ENCODE results near the gene B3GLCT.
"Not testable (repeated sequence)": the region's sequence is repeated elsewhere in the genome, so short reads cannot be mapped to it uniquely, and the experiment has no call there.

Gene B3GLCT

DNA sequence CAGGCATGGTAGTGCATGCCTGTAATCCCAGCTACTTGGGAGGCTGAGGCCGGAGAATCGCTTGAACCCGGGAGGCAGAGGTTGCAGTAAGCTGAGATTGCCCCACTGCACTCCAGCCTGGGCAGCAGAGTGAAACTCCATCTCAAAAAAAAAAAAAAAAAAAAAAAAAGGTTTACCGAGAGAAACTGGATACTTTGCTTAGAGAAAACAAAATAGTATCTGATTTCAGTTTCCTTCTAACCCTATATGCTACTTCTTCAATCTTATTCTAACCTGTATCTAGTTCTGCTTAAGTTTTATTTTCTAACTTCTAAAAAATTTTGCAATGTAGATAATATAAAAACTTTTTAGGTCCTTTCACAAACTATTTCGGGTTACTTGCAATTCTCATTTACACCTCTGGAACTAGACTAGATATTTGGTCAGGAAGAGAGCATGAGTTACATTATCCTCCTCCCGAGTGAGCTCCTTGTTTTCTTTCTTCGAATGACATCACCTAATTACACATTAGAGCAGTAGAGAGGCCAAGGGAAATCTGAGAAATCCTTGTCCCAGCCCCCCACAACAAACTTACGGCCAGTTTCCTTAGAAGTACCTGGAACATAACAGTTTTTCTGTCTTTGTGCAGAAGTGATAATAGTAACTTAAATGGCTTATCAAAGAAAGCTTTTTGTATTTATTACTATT, 128.9 kb downstream of the B3GLCT start:
- Histone ChIP-seq H3K9me3 (ENCODE audit: control insufficient read depth in 1 of 2, low read length in 2 of 2) (no peaks in the 10 kb centered on the region), H3K4me1 (ENCODE audit: control insufficient read depth in 1 of 2, insufficient read depth in 2 of 2, low read length in 2 of 2) (no peaks in the 10 kb centered on the region), H3K36me3 (ENCODE audit: control insufficient read depth in 1 of 2, insufficient read depth in 2 of 2, low read length in 2 of 2) (peaks cover 0 to 2% of the 10 kb centered on the region in 2 donors), H3K27ac (ENCODE audit: low read length) (no peak overlapping the region), H3K27me3 (ENCODE audit: low read depth, low read length) (no peaks in the 10 kb centered on the region), H3K4me3 (ENCODE audit: low read depth in 1 of 2, low read length in 2 of 2) (no peak overlapping the region)

DNA sequence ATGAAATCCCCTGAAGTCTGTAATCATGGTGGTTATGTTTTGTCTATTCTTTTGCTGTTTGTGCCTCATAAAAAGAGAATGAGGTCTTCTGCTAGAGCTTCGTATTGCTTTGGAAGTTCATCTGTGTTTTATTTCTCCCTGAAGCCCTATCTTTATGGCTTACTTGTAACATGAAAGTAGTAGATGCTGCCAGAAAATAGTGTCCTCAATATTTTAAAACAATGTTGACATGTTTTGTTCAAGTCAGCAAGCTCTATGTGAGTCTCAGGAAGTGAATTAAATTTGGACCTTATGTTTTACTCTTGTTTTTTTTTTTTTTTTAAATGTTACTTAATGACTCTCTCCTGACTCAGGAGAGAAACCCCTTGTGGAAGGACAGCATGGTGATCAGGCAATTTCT, 130.5 kb downstream of the B3GLCT start:
- H3K9me3 ChIP-seq (ENCODE audit: control insufficient read depth in 1 of 2, low read length in 2 of 2): no peaks in the 10 kb centered on the region
- no peak overlapping the region for H3K27ac ChIP-seq (ENCODE audit: low read length)
- no peaks in the 10 kb centered on the region for H3K4me1 ChIP-seq (ENCODE audit: control insufficient read depth in 1 of 2, insufficient read depth in 2 of 2, low read length in 2 of 2)
- H3K27me3 ChIP-seq (ENCODE audit: low read depth, low read length): no peaks in the 10 kb centered on the region
- no peak overlapping the region for H3K4me3 ChIP-seq (ENCODE audit: low read depth in 1 of 2, low read length in 2 of 2)
- H3K36me3 ChIP-seq (ENCODE audit: control insufficient read depth in 1 of 2, insufficient read depth in 2 of 2, low read length in 2 of 2): no peaks in the 10 kb centered on the region

DNA sequence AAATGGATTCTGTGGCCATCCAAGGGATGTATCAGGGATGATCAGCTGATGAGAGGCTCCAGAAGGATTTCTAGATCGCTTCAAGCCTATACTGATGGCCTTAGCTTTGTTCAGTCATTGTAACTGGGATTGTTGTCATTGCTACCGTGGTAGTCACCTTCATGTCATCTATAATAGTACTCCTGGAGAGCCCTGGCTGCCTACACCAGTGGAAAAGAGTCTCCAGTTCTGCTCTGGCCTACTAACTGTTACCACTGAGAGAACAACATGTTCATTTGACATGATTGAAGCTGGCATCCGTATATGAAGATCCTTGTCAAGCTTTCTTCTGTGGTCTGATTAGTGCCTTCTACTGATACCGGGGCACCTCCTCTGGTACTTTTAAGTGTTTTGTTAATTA, 131.3 kb downstream of the B3GLCT start:
- H3K27ac ChIP-seq (ENCODE audit: low read length): no peak overlapping the region
- no peaks in the 10 kb centered on the region for H3K9me3 ChIP-seq (ENCODE audit: control insufficient read depth in 1 of 2, low read length in 2 of 2)
- no peak overlapping the region for H3K4me3 ChIP-seq (ENCODE audit: low read depth in 1 of 2, low read length in 2 of 2)
- no peaks in the 10 kb centered on the region for H3K36me3 ChIP-seq (ENCODE audit: control insufficient read depth in 1 of 2, insufficient read depth in 2 of 2, low read length in 2 of 2)
- H3K27me3 ChIP-seq (ENCODE audit: low read depth, low read length): no peaks in the 10 kb centered on the region
- no peaks in the 10 kb centered on the region for H3K4me1 ChIP-seq (ENCODE audit: control insufficient read depth in 1 of 2, insufficient read depth in 2 of 2, low read length in 2 of 2)

DNA sequence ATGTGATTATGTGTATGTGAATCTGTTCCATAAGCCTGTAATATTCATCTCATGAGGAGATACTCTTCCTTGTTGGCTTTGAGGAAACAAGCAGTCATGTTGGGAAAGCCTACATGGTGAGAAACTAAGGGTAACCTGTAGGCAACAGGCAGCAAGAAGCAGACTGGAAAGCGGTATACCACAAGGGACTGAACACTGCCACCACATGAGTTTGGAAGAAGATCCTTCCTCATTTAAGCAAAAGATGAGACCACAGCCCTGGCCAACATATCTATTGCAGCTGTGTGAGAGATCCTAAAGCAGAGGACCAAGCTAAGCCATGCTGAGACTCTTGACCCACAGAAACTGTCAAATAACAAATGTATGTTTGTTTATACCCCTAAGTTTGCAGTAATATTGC, 134.8 kb downstream of the B3GLCT start:
- H3K27ac ChIP-seq (ENCODE audit: low read length): no peak overlapping the region
- no peaks in the 10 kb centered on the region for H3K36me3 ChIP-seq (ENCODE audit: control insufficient read depth in 1 of 2, insufficient read depth in 2 of 2, low read length in 2 of 2)
- peaks cover 0 to 8% of the 10 kb centered on the region in 2 donors for H3K9me3 ChIP-seq (ENCODE audit: control insufficient read depth in 1 of 2, low read length in 2 of 2)
- no peaks in the 10 kb centered on the region for H3K27me3 ChIP-seq (ENCODE audit: low read depth, low read length)
- no peaks in the 10 kb centered on the region for H3K4me1 ChIP-seq (ENCODE audit: control insufficient read depth in 1 of 2, insufficient read depth in 2 of 2, low read length in 2 of 2)
- H3K4me3 ChIP-seq (ENCODE audit: low read depth in 1 of 2, low read length in 2 of 2): no peak overlapping the region

DNA sequence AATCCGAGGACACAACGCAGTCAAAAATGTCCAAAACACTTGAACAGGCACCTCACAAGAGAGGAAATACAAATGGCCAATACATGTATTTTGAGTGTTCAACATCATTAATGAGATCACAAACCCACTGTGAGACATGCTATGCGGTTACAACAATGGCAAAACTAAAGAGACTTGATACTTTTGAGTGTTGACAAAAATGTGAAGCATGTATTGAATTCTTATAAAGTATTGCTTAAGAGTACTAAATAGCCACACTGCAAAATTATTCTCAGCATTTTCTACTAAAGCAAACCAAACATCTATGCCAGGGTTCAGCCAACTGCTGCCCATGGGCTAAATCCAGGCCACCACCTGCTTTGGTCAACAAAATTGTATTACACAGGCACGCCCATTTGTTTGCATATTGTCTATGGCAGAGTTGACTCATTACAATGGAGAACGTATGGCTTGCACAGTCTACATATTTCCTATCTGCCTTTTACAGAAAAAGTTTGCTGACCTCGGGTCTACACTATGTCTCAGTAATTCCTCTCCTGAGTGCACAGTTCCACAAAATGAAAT, 135.3 kb downstream of the B3GLCT start:
- peaks cover 0 to 10% of the 10 kb centered on the region in 2 donors for H3K9me3 ChIP-seq (ENCODE audit: control insufficient read depth in 1 of 2, low read length in 2 of 2)
- no peaks in the 10 kb centered on the region for H3K36me3 ChIP-seq (ENCODE audit: control insufficient read depth in 1 of 2, insufficient read depth in 2 of 2, low read length in 2 of 2)
- H3K4me3 ChIP-seq (ENCODE audit: low read depth in 1 of 2, low read length in 2 of 2): no peak overlapping the region
- no peaks in the 10 kb centered on the region for H3K27me3 ChIP-seq (ENCODE audit: low read depth, low read length)
- no peaks in the 10 kb centered on the region for H3K4me1 ChIP-seq (ENCODE audit: control insufficient read depth in 1 of 2, insufficient read depth in 2 of 2, low read length in 2 of 2)
- H3K27ac ChIP-seq (ENCODE audit: low read length): no peak overlapping the region

DNA sequence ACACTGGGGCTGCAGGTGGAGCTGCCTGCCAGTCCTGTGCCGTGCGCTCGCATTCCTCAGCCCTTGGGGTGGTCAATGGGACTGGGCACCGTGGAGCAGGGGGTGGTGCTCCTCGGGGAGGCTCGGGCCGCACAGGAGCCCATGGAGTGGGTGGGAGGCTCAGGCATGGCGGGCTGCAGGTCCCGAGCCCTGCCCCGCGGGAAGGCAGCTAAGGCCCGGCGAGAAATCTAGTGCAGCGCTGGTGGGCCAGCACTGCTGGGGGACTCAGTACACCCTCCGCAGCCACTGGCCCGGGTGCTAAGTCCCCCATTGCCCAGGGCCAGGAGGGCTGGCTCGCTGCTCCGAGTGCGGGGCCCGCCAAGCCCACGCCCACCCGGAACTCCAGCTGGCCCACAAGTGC, 139.8 kb downstream of the B3GLCT start:
- not testable (repeated sequence) for H3K27ac ChIP-seq (ENCODE audit: low read length); H3K4me3 ChIP-seq (ENCODE audit: low read depth in 1 of 2, low read length in 2 of 2); H3K27me3 ChIP-seq (ENCODE audit: low read depth, low read length); H3K4me1 ChIP-seq (ENCODE audit: control insufficient read depth in 1 of 2, insufficient read depth in 2 of 2, low read length in 2 of 2); H3K36me3 ChIP-seq (ENCODE audit: control insufficient read depth in 1 of 2, insufficient read depth in 2 of 2, low read length in 2 of 2)
- peaks cover 0 to 16% of the 10 kb centered on the region in 2 donors for H3K9me3 ChIP-seq (ENCODE audit: control insufficient read depth in 1 of 2, low read length in 2 of 2)

DNA sequence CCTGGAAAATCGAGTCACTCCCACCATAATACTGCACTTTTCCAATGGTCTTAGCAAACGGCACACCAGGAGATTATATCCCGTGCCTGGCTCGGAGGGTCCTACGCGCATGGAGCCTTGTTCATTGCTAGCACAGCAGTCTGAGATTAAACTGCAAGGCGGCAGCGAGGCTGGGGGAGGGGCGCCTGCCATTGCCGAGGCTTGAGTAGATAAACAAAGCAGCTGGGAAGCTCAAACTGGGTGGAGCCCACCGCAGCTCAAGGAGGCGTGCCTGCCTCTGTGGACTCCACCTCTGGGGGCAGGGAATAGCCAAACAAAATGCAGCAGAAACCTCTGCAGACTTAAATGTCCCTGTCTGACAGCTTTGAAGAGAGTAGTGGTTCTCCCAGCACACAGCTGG, 141.1 kb downstream of the B3GLCT start:
- not testable (repeated sequence) for H3K4me3 ChIP-seq (ENCODE audit: low read depth in 1 of 2, low read length in 2 of 2); H3K27me3 ChIP-seq (ENCODE audit: low read depth, low read length); H3K27ac ChIP-seq (ENCODE audit: low read length); H3K4me1 ChIP-seq (ENCODE audit: control insufficient read depth in 1 of 2, insufficient read depth in 2 of 2, low read length in 2 of 2); H3K36me3 ChIP-seq (ENCODE audit: control insufficient read depth in 1 of 2, insufficient read depth in 2 of 2, low read length in 2 of 2)
- H3K9me3 ChIP-seq (ENCODE audit: control insufficient read depth in 1 of 2, low read length in 2 of 2): peaks cover 0 to 16% of the 10 kb centered on the region in 2 donors

DNA sequence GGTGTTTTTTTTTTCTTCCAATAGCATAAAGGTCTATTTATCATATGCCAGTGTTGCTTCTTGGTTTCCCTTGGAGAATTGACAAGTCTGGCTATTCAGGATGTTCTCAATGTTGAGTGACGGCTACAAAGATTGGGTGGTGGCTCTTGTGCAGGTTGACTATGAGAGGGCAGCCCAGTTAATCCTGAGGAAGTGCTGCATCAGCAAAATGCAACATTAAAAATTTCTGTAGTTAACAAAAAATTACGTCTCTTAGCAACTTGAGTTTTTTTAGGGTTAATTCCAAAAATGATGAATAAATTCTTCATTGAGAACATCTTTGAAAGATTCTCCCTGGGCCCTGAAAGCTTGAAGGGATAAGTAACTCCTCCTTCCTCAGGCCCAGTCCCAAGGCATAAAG, 147.1 kb downstream of the B3GLCT start:
- peaks cover 2% of the 10 kb centered on the region for H3K27me3 ChIP-seq (ENCODE audit: low read depth, low read length)
- H3K4me3 ChIP-seq (ENCODE audit: low read depth in 1 of 2, low read length in 2 of 2): no peak overlapping the region
- no peaks in the 10 kb centered on the region for H3K9me3 ChIP-seq (ENCODE audit: control insufficient read depth in 1 of 2, low read length in 2 of 2)
- H3K36me3 ChIP-seq (ENCODE audit: control insufficient read depth in 1 of 2, insufficient read depth in 2 of 2, low read length in 2 of 2): no peaks in the 10 kb centered on the region
- no peak overlapping the region for H3K27ac ChIP-seq (ENCODE audit: low read length)
- no peaks in the 10 kb centered on the region for H3K4me1 ChIP-seq (ENCODE audit: control insufficient read depth in 1 of 2, insufficient read depth in 2 of 2, low read length in 2 of 2)

DNA sequence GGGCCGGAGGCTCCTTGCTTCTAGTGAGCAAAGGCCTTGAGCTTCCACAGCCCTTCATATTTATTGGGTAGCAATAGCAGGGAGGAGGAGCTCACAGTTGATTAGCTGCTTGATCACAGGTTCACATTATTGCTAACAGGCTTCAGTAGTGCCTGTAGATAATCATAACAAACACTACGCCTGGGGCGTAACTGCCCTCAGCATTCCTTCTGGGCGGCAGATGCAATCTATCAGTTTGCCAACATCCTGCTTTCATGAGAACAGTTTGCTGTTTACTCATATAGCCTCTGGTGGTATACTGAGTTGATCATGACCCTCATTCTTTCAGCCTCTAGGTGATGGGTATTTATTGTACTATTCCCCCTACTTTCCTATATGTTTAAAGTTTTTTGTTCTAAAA, 149.4 kb downstream of the B3GLCT start:
- Histone ChIP-seq H3K4me1 (ENCODE audit: control insufficient read depth in 1 of 2, insufficient read depth in 2 of 2, low read length in 2 of 2) (no peaks in the 10 kb centered on the region), H3K36me3 (ENCODE audit: control insufficient read depth in 1 of 2, insufficient read depth in 2 of 2, low read length in 2 of 2) (no peaks in the 10 kb centered on the region), H3K27me3 (ENCODE audit: low read depth, low read length) (peaks cover 6% of the 10 kb centered on the region), H3K4me3 (ENCODE audit: low read depth in 1 of 2, low read length in 2 of 2) (no peak overlapping the region), H3K27ac (ENCODE audit: low read length) (no peak overlapping the region), H3K9me3 (ENCODE audit: control insufficient read depth in 1 of 2, low read length in 2 of 2) (no peaks in the 10 kb centered on the region)

DNA sequence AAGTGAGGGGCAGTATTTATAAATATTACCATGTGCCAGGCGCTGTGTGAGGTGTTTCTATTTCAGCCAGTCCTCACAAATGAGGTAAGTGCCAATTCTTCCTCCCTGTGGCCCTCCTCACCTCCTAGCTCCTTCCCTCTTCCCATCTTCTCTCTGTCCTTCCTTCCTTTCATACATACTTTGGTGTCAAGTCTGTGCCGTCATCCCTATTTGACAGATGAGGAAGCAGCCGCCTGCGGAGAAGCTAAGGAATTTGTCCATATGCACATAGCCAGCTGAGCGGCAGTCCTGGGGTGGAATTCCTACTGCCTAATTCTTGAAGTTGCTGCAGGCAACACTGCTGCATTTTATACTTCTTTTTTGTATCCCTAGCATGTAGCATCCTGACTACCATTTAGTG, 150.8 kb downstream of the B3GLCT start:
- no peak overlapping the region for H3K27ac ChIP-seq (ENCODE audit: low read length)
- peaks cover 0 to 5% of the 10 kb centered on the region in 2 donors for H3K9me3 ChIP-seq (ENCODE audit: control insufficient read depth in 1 of 2, low read length in 2 of 2)
- no peaks in the 10 kb centered on the region for H3K4me1 ChIP-seq (ENCODE audit: control insufficient read depth in 1 of 2, insufficient read depth in 2 of 2, low read length in 2 of 2)
- no peaks in the 10 kb centered on the region for H3K36me3 ChIP-seq (ENCODE audit: control insufficient read depth in 1 of 2, insufficient read depth in 2 of 2, low read length in 2 of 2)
- no peak overlapping the region for H3K4me3 ChIP-seq (ENCODE audit: low read depth in 1 of 2, low read length in 2 of 2)
- peaks cover 6% of the 10 kb centered on the region for H3K27me3 ChIP-seq (ENCODE audit: low read depth, low read length)

DNA sequence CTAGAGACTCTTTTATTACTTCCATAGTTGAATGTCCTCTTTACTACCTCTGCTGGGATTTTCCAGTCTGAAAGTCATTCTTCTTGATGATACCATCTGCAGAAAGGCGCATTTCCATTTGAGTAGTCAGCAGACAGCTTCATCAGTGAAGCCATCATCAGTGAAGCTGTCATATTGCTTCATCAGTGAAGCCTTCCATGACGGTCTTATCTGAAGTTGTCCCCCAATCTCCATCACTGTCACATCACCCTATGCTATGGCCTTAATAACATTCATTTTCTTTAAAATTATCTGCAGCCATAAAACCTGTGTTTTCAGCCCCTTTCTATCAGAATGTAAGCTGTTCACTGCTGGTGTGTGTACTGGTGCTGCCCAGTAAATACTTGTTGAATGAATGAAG, 151.6 kb downstream of the B3GLCT start:
- Histone ChIP-seq H3K27ac (ENCODE audit: low read length) (no peak overlapping the region), H3K36me3 (ENCODE audit: control insufficient read depth in 1 of 2, insufficient read depth in 2 of 2, low read length in 2 of 2) (no peaks in the 10 kb centered on the region), H3K27me3 (ENCODE audit: low read depth, low read length) (peaks cover 6% of the 10 kb centered on the region), H3K4me3 (ENCODE audit: low read depth in 1 of 2, low read length in 2 of 2) (no peak overlapping the region), H3K9me3 (ENCODE audit: control insufficient read depth in 1 of 2, low read length in 2 of 2) (peaks cover 0 to 5% of the 10 kb centered on the region in 2 donors), H3K4me1 (ENCODE audit: control insufficient read depth in 1 of 2, insufficient read depth in 2 of 2, low read length in 2 of 2) (no peaks in the 10 kb centered on the region)

DNA sequence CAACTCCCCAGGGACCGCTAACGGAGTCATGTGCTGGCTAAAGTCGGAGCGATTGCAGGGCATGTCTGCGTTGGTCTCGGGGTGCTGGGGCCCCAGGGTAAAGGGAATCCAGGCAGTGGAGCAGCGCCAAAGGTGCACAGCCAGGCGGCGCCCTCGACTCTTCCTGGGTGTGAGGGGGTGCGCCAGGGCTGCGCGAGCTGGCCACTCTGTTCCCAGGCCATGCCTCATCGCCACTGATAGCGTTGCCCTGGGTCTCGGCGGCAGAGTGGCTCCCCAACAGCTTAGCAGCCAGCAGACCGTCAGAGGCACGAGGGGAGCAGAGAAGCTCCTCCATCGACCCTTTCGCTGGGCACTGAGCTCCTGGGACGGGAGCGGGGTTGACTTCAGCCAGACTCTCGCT, 152.7 kb downstream of the B3GLCT start:
- Histone ChIP-seq H3K27me3 (ENCODE audit: low read depth, low read length) (peaks cover 6% of the 10 kb centered on the region), H3K4me1 (ENCODE audit: control insufficient read depth in 1 of 2, insufficient read depth in 2 of 2, low read length in 2 of 2) (no peaks in the 10 kb centered on the region), H3K27ac (ENCODE audit: low read length) (no peak overlapping the region), H3K36me3 (ENCODE audit: control insufficient read depth in 1 of 2, insufficient read depth in 2 of 2, low read length in 2 of 2) (no peaks in the 10 kb centered on the region), H3K4me3 (ENCODE audit: low read depth in 1 of 2, low read length in 2 of 2) (no peak overlapping the region), H3K9me3 (ENCODE audit: control insufficient read depth in 1 of 2, low read length in 2 of 2) (peaks cover 0 to 5% of the 10 kb centered on the region in 2 donors)
